Measurements from ENCODE around the gene TMEM94.

Gene TMEM94

DNA sequence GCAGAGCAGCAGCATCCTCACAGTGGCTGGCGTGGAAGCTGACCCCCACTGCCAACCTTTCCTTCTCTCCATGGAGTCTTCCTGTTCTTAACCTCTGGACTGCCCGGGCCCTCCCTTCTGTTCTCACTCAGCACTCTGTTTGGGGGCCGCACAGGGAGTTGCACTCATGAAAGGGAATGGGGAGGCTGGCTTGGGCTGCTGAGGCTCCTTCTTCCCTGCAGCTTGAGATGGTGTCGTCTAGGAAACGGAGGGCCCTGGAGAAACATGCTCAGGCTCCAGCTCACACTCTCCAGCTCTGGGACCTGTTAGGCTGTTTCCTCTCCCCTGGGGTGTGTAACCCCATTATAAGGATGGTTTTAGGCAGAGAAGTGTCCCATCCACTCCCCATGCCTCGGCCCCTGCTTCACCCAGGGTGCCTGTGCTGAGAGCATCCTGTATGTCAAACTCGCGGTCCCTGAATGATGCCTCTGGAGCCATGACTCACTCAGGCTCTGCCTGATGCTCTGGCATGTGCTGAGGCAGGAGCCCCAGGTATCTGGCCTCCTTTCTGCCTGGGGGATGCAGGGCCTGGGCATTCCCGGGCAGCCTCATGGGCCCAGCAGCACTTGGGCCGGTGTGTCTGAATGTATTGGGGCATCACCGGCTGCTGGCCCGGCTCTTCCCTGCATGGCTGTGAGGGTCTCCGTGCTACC is 18.9 kb downstream of the TMEM94 start:
- H2BK5ac ChIP-seq (ENCODE audit: low read depth, low read length, poor library complexity), result no peak overlapping the region
- no peak overlapping the region for H2BK12ac ChIP-seq (ENCODE audit: low read length)
- H3K79me2 ChIP-seq (ENCODE audit: control insufficient read depth, insufficient read depth, low read length, poor library complexity), result no peaks in the 10 kb centered on the region
- no peak overlapping the region for H4K12ac ChIP-seq (ENCODE audit: low read depth, low read length)
- H3K4me3 ChIP-seq (ENCODE audit: low read depth, low read length), result no peak overlapping the region
- no peak overlapping the region for H4K91ac ChIP-seq (ENCODE audit: low read depth, low read length)
- H2AK5ac ChIP-seq (ENCODE audit: low read length), result no peak overlapping the region
- no peaks in the 10 kb centered on the region for H3K9me3 ChIP-seq (ENCODE audit: insufficient read depth, low read depth, low read length)
- H3K79me1 ChIP-seq (ENCODE audit: low read length), result no peaks in the 10 kb centered on the region
- H3K27me3 ChIP-seq (ENCODE audit: insufficient read depth, low read length), result no peaks in the 10 kb centered on the region
- H2AFZ ChIP-seq (ENCODE audit: insufficient read depth, low read length, poor library complexity), result no peak overlapping the region
- H4K8ac ChIP-seq (ENCODE audit: low read depth, low read length), result no peak overlapping the region
- peaks cover 0 to 3% of the 10 kb centered on the region in 2 experiments for H3K4me1 ChIP-seq (ENCODE audit: control insufficient read depth in 1 of 2, insufficient read depth in 2 of 2, low read length in 2 of 2)
- DNase-seq, result no peak
- H3K27ac ChIP-seq (ENCODE audit: low read depth, low read length), result no peak overlapping the region
- H3K4ac ChIP-seq (ENCODE audit: low read depth, low read length), result no peak overlapping the region
- no peak overlapping the region for H2BK120ac ChIP-seq (ENCODE audit: insufficient read depth, low read length, poor library complexity)
- H3K23ac ChIP-seq (ENCODE audit: low read length), result no peak overlapping the region
- H3K18ac ChIP-seq (ENCODE audit: low read length), result no peak overlapping the region
- H3K14ac ChIP-seq (ENCODE audit: low read length), result no peak overlapping the region
- H3K4me2 ChIP-seq (ENCODE audit: low read length), result no peak overlapping the region
- no CpG with 5 or more reads among the region's 13 CpGs for WGBS (ENCODE audit: extremely low coverage, insufficient coverage, insufficient read length)
- H3K36me3 ChIP-seq (ENCODE audit: control insufficient read depth in 1 of 2, insufficient read depth in 2 of 2, low read length in 2 of 2), result peaks cover 23 to 28% of the 10 kb centered on the region in 2 experiments
- H3K9ac ChIP-seq (ENCODE audit: low read length), result no peak overlapping the region

DNA sequence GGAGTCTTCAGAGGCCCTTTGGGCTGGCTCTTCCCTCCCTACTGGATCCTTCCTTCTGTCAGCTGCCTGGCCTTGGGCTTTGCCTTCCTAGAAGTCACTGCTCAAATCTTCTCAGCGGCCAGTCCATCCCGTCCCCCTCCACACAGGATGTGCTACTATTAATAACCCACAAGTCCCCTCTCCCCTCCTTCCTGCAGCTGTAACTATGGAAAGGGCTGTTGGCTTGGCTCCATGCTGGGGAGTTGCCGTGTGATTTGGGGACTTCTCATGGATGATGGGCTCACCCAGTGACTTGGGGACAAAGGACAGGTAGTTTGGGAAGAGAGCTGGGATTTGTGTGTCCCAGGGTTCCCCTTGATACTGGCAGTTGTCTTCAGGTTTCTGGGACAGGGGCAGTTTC is 19.4 kb downstream of the TMEM94 start:
- Histone ChIP-seq H2BK12ac (ENCODE audit: low read length) (no peak overlapping the region), H3K36me3 (ENCODE audit: control insufficient read depth in 1 of 2, insufficient read depth in 2 of 2, low read length in 2 of 2) (peaks cover 23 to 29% of the 10 kb centered on the region in 2 experiments), H2AK5ac (ENCODE audit: low read length) (no peak overlapping the region), H3K9me3 (ENCODE audit: insufficient read depth, low read depth, low read length) (no peaks in the 10 kb centered on the region), H3K4ac (ENCODE audit: low read depth, low read length) (no peak overlapping the region), H3K9ac (ENCODE audit: low read length) (no peak overlapping the region), H2BK120ac (ENCODE audit: insufficient read depth, low read length, poor library complexity) (no peak overlapping the region), H3K79me1 (ENCODE audit: low read length) (no peaks in the 10 kb centered on the region), H3K4me2 (ENCODE audit: low read length) (no peak overlapping the region), H4K12ac (ENCODE audit: low read depth, low read length) (no peak overlapping the region), H3K27me3 (ENCODE audit: insufficient read depth, low read length) (no peaks in the 10 kb centered on the region), H3K14ac (ENCODE audit: low read length) (no peak overlapping the region), H3K4me1 (ENCODE audit: control insufficient read depth in 1 of 2, insufficient read depth in 2 of 2, low read length in 2 of 2) (peaks cover 3 to 5% of the 10 kb centered on the region in 2 experiments), H3K4me3 (ENCODE audit: low read depth, low read length) (no peak overlapping the region), H4K8ac (ENCODE audit: low read depth, low read length) (no peak overlapping the region), H3K27ac (ENCODE audit: low read depth, low read length) (no peak overlapping the region), H2BK5ac (ENCODE audit: low read depth, low read length, poor library complexity) (no peak overlapping the region), H3K18ac (ENCODE audit: low read length) (no peak overlapping the region), H3K79me2 (ENCODE audit: control insufficient read depth, insufficient read depth, low read length, poor library complexity) (no peaks in the 10 kb centered on the region), H4K91ac (ENCODE audit: low read depth, low read length) (no peak overlapping the region), H3K23ac (ENCODE audit: low read length) (no peak overlapping the region), H2AFZ (ENCODE audit: insufficient read depth, low read length, poor library complexity) (no peak overlapping the region)
- DNase-seq, result no peak
- WGBS (ENCODE audit: extremely low coverage, insufficient coverage, insufficient read length), result no CpG with 5 or more reads among the region's 3 CpGs

DNA sequence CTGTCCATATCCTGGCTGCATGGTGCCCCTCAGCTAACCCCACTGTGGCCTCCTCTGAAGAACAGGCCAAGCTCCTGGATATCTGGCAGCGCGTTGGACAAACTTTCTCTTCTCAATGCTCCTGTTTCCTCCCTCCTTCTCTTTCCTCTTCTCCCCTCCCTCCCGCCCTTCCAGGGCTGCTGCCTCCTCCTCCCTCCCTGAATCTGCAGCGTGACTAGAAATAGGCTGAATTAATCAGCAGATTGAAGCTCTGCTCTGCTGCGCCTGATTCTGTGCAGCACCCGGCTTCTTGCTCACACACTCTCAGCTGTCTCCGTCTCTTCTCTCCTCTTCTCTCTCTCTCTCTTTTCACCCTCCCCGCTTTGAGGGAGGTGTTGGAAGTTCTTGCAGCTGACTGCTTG is 19.8 kb downstream of the TMEM94 start:
- Histone ChIP-seq H4K91ac (ENCODE audit: low read depth, low read length) (no peak overlapping the region), H3K36me3 (ENCODE audit: control insufficient read depth in 1 of 2, insufficient read depth in 2 of 2, low read length in 2 of 2) (peaks cover 23 to 29% of the 10 kb centered on the region in 2 experiments), H3K18ac (ENCODE audit: low read length) (no peak overlapping the region), H2BK5ac (ENCODE audit: low read depth, low read length, poor library complexity) (no peak overlapping the region), H3K79me1 (ENCODE audit: low read length) (no peaks in the 10 kb centered on the region), H3K4me1 (ENCODE audit: control insufficient read depth in 1 of 2, insufficient read depth in 2 of 2, low read length in 2 of 2) (peaks cover 5 to 6% of the 10 kb centered on the region in 2 experiments), H3K14ac (ENCODE audit: low read length) (no peak overlapping the region), H3K4me3 (ENCODE audit: low read depth, low read length) (no peak overlapping the region), H4K8ac (ENCODE audit: low read depth, low read length) (no peak overlapping the region), H3K4me2 (ENCODE audit: low read length) (no peak overlapping the region), H2BK120ac (ENCODE audit: insufficient read depth, low read length, poor library complexity) (no peak overlapping the region), H3K79me2 (ENCODE audit: control insufficient read depth, insufficient read depth, low read length, poor library complexity) (no peaks in the 10 kb centered on the region), H3K27ac (ENCODE audit: low read depth, low read length) (no peak overlapping the region), H3K9ac (ENCODE audit: low read length) (no peak overlapping the region), H3K9me3 (ENCODE audit: insufficient read depth, low read depth, low read length) (no peaks in the 10 kb centered on the region), H3K27me3 (ENCODE audit: insufficient read depth, low read length) (no peaks in the 10 kb centered on the region), H3K23ac (ENCODE audit: low read length) (no peak overlapping the region), H4K12ac (ENCODE audit: low read depth, low read length) (no peak overlapping the region), H3K4ac (ENCODE audit: low read depth, low read length) (no peak overlapping the region), H2BK12ac (ENCODE audit: low read length) (no peak overlapping the region), H2AK5ac (ENCODE audit: low read length) (no peak overlapping the region), H2AFZ (ENCODE audit: insufficient read depth, low read length, poor library complexity) (no peak overlapping the region)
- DNase-seq, result no peak
- no CpG with 5 or more reads among the region's 8 CpGs for WGBS (ENCODE audit: extremely low coverage, insufficient coverage, insufficient read length)

GRCh38 chr17:75476752-75477489 is 20.5 kb downstream of the TMEM94 start:
- no peak overlapping the region for H3K4me2 ChIP-seq (ENCODE audit: low read length)
- H3K4me3 ChIP-seq (ENCODE audit: low read depth, low read length), result no peak overlapping the region
- H3K79me1 ChIP-seq (ENCODE audit: low read length), result no peaks in the 10 kb centered on the region
- no peak overlapping the region for H4K8ac ChIP-seq (ENCODE audit: low read depth, low read length)
- no peaks in the 10 kb centered on the region for H3K27me3 ChIP-seq (ENCODE audit: insufficient read depth, low read length)
- H2AK5ac ChIP-seq (ENCODE audit: low read length), result no peak overlapping the region
- H3K23ac ChIP-seq (ENCODE audit: low read length), result no peak overlapping the region
- no peak overlapping the region for H3K4ac ChIP-seq (ENCODE audit: low read depth, low read length)
- no peak overlapping the region for H2BK5ac ChIP-seq (ENCODE audit: low read depth, low read length, poor library complexity)
- no peaks in the 10 kb centered on the region for H3K9me3 ChIP-seq (ENCODE audit: insufficient read depth, low read depth, low read length)
- H3K9ac ChIP-seq (ENCODE audit: low read length), result no peak overlapping the region
- no peak overlapping the region for H3K18ac ChIP-seq (ENCODE audit: low read length)
- WGBS (ENCODE audit: extremely low coverage, insufficient coverage, insufficient read length), result no CpG with 5 or more reads among the region's 11 CpGs
- no peak overlapping the region for H3K14ac ChIP-seq (ENCODE audit: low read length)
- H3K79me2 ChIP-seq (ENCODE audit: control insufficient read depth, insufficient read depth, low read length, poor library complexity), result no peaks in the 10 kb centered on the region
- H2BK12ac ChIP-seq (ENCODE audit: low read length), result no peak overlapping the region
- peaks cover 5 to 11% of the 10 kb centered on the region in 2 experiments for H3K4me1 ChIP-seq (ENCODE audit: control insufficient read depth in 1 of 2, insufficient read depth in 2 of 2, low read length in 2 of 2)
- H3K27ac ChIP-seq (ENCODE audit: low read depth, low read length), result no peak overlapping the region
- no peak overlapping the region for H2BK120ac ChIP-seq (ENCODE audit: insufficient read depth, low read length, poor library complexity)
- no peak overlapping the region for H4K12ac ChIP-seq (ENCODE audit: low read depth, low read length)
- H4K91ac ChIP-seq (ENCODE audit: low read depth, low read length), result no peak overlapping the region
- peaks cover 22 to 29% of the 10 kb centered on the region in 2 experiments for H3K36me3 ChIP-seq (ENCODE audit: control insufficient read depth in 1 of 2, insufficient read depth in 2 of 2, low read length in 2 of 2)
- no peak for DNase-seq
- H2AFZ ChIP-seq (ENCODE audit: insufficient read depth, low read length, poor library complexity), result no peak overlapping the region

Data from trophoblast cell (in vitro differentiated cells and primary cell).